ENCODE measurements around the gene ZDHHC8.
A peak's percentile ranks its signal among the peaks of the same experiment; 100 is the strongest.

The ZDHHC8 gene

GRCh38 chr22:20156042-20156389 lies 24.4 kb downstream of the ZDHHC8 start:
- H3K4me1 ChIP-seq (ENCODE audit: control insufficient read depth, insufficient read depth, low read depth, low read length), result peaks cover 7% of the 10 kb centered on the region
- no peaks in the 10 kb centered on the region for H3K9me3 ChIP-seq (ENCODE audit: control insufficient read depth, low read length)
- no peak overlapping the region for H2BK120ac ChIP-seq (ENCODE audit: low read depth, low read length)
- no peak overlapping the region for H3K27ac ChIP-seq (ENCODE audit: low read length, poor library complexity, severe bottlenecking)
- H3K4ac ChIP-seq (ENCODE audit: low read depth in 1 of 2, low read length in 2 of 2), result no peak overlapping the region
- H3K14ac ChIP-seq (ENCODE audit: low read length in 2 of 2), result no peak overlapping the region
- no peak overlapping the region for H2AK5ac ChIP-seq (ENCODE audit: low read length, severe bottlenecking)
- no peak overlapping the region for H4K8ac ChIP-seq (ENCODE audit: low read length)
- H2BK12ac ChIP-seq (ENCODE audit: low read length in 2 of 2), result no peak overlapping the region
- no peak overlapping the region for H2AFZ ChIP-seq (ENCODE audit: low read depth, low read length)
- H3K27me3 ChIP-seq (ENCODE audit: control insufficient read depth in 1 of 2, insufficient read depth in 1 of 2, low read length in 2 of 2), result peaks cover 21 to 57% of the 10 kb centered on the region in 2 experiments
- H3K4me2 ChIP-seq (ENCODE audit: low read length, poor library complexity, severe bottlenecking), result no peak overlapping the region
- WGBS, result 65% methylated on average over 6 of the region's 7 CpGs
- H2BK5ac ChIP-seq (ENCODE audit: low read depth, low read length, poor library complexity, severe bottlenecking), result no peak overlapping the region
- no peak overlapping the region for H2BK15ac ChIP-seq (ENCODE audit: low read depth, poor library complexity, severe bottlenecking)
- no peak overlapping the region for H3K9ac ChIP-seq (ENCODE audit: low read length)
- no peaks in the 10 kb centered on the region for H3K36me3 ChIP-seq (ENCODE audit: control insufficient read depth in 1 of 2, insufficient read depth in 2 of 2, low read depth in 1 of 2, low read length in 2 of 2)
- no peak for DNase-seq
- H3K4me3 ChIP-seq (ENCODE audit: insufficient read depth in 1 of 2, low read depth in 1 of 2, low read length in 2 of 2), result no peak overlapping the region
- H3K23ac ChIP-seq (ENCODE audit: low read length in 2 of 2), result no peak overlapping the region
- H4K91ac ChIP-seq (ENCODE audit: low read length), result no peak overlapping the region
- H3K18ac ChIP-seq (ENCODE audit: low read depth in 1 of 2, low read length in 2 of 2), result no peak overlapping the region
- no peaks in the 10 kb centered on the region for H3K79me1 ChIP-seq (replicated peaks; ENCODE audit: low read length, poor library complexity, severe bottlenecking)

DNA sequence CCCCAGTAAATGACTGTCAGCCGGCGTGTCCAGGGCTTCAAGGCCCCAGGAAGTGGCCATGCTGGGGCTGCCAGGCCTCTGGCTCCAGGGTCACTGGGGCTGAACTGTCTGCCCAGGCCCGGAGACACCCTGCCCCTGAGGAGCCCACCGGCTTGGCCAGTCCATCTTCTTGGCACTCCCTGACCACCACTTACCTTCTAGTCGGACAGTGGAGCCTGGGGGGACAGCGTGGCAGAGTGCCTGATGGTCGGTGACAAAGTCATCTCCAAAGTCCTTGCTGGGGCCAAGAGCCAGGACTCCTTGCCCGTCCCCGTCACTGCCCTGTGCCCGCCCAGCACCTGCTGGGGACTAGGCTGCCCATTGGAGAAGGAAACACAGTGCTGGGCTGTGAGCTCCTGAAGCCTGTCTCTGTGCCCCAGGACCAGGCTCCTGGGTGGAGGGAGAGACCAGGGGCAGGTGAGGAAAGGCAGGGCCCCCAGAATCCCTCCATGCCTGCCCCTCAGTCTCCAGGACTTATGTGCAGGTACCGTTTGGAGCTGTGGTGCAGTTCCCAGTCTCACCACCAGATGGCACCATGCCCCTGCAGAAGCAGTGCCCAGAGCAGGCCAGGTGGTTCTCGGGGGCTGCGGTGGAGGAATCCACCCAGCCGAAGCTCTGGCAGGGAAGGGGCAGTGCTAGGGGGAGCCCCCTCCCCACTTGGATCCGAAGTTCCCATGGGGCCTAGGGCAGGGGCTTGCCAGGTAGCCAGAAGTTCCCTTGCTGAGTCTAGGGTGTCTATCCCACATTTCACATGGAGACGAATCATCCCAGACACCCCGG lies 25.2 kb downstream of the ZDHHC8 start:
- peaks cover 21 to 62% of the 10 kb centered on the region in 2 experiments for H3K27me3 ChIP-seq (ENCODE audit: control insufficient read depth in 1 of 2, insufficient read depth in 1 of 2, low read length in 2 of 2)
- no peak overlapping the region for H3K18ac ChIP-seq (ENCODE audit: low read depth in 1 of 2, low read length in 2 of 2)
- H2BK120ac ChIP-seq (ENCODE audit: low read depth, low read length), result no peak overlapping the region
- DNase-seq, result peak; percentile 62
- H3K79me1 ChIP-seq (replicated peaks; ENCODE audit: low read length, poor library complexity, severe bottlenecking), result no peaks in the 10 kb centered on the region
- no peak overlapping the region for H2AFZ ChIP-seq (ENCODE audit: low read depth, low read length)
- H3K4me3 ChIP-seq (ENCODE audit: insufficient read depth in 1 of 2, low read depth in 1 of 2, low read length in 2 of 2), result no peak overlapping the region
- no peak overlapping the region for H4K91ac ChIP-seq (ENCODE audit: low read length)
- H2BK12ac ChIP-seq (ENCODE audit: low read length in 2 of 2), result no peak overlapping the region
- no peak overlapping the region for H4K8ac ChIP-seq (ENCODE audit: low read length)
- H2BK15ac ChIP-seq (ENCODE audit: low read depth, poor library complexity, severe bottlenecking), result no peak overlapping the region
- H3K9me3 ChIP-seq (ENCODE audit: control insufficient read depth, low read length), result no peaks in the 10 kb centered on the region
- no peaks in the 10 kb centered on the region for H3K36me3 ChIP-seq (ENCODE audit: control insufficient read depth in 1 of 2, insufficient read depth in 2 of 2, low read depth in 1 of 2, low read length in 2 of 2)
- no peak overlapping the region for H3K14ac ChIP-seq (ENCODE audit: low read length in 2 of 2)
- no peak overlapping the region for H2AK5ac ChIP-seq (ENCODE audit: low read length, severe bottlenecking)
- WGBS, result 48% methylated on average over 17 of the region's 17 CpGs
- no peak overlapping the region for H2BK5ac ChIP-seq (ENCODE audit: low read depth, low read length, poor library complexity, severe bottlenecking)
- no peak overlapping the region for H3K27ac ChIP-seq (ENCODE audit: low read length, poor library complexity, severe bottlenecking)
- no peak overlapping the region for H3K4me2 ChIP-seq (ENCODE audit: low read length, poor library complexity, severe bottlenecking)
- H3K23ac ChIP-seq (ENCODE audit: low read length in 2 of 2), result no peak overlapping the region
- peaks cover 7% of the 10 kb centered on the region for H3K4me1 ChIP-seq (ENCODE audit: control insufficient read depth, insufficient read depth, low read depth, low read length)
- H3K9ac ChIP-seq (ENCODE audit: low read length), result no peak overlapping the region
- no peak overlapping the region for H3K4ac ChIP-seq (ENCODE audit: low read depth in 1 of 2, low read length in 2 of 2)

DNA sequence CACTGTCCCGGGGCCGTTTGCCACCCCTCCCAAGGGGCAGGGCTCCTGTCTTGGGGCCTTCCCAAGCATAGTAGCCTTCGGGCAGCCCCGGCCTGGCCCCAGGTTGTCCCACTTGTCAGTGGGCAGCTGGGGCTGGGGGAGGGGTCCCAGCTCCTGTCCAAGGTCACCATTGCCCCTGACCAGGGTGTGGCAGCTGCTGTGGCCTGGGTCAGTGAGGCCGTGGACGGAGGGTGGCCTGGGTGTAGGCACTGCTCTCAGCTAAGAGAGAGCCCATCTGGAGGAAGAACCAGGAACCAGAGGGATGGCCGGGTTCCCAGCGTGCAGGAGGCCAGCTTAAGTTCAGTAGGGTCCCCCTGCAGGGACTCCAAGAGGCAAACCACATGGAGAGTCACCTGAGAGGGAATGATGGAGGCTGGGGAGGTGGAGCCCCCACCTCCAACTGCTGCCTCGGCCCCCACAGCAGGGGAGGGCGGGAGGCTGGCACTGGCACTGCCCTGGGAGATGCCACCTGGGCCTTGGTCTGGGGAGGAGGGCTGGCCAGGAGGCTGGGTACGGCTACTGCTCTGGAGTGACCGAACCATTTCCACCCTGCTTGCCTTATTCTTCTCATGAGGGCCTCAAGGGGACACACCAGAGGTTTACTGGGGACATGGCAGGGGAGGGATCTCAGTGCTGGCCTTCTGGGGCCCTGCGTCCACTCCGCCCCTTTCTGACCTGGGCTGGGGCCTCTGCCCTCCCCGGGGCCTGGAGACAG lies 26.0 kb downstream of the ZDHHC8 start:
- DNase-seq, result no peak
- Histone ChIP-seq H3K27ac (ENCODE audit: low read length, poor library complexity, severe bottlenecking) (no peak overlapping the region), H3K18ac (ENCODE audit: low read depth in 1 of 2, low read length in 2 of 2) (no peak overlapping the region), H2BK15ac (ENCODE audit: low read depth, poor library complexity, severe bottlenecking) (no peak overlapping the region), H3K4me1 (ENCODE audit: control insufficient read depth, insufficient read depth, low read depth, low read length) (peaks cover 7% of the 10 kb centered on the region), H3K4me2 (ENCODE audit: low read length, poor library complexity, severe bottlenecking) (no peak overlapping the region), H4K91ac (ENCODE audit: low read length) (no peak overlapping the region), H2AFZ (ENCODE audit: low read depth, low read length) (no peak overlapping the region), H2BK120ac (ENCODE audit: low read depth, low read length) (no peak overlapping the region), H2BK5ac (ENCODE audit: low read depth, low read length, poor library complexity, severe bottlenecking) (no peak overlapping the region), H3K14ac (ENCODE audit: low read length in 2 of 2) (no peak overlapping the region), H2BK12ac (ENCODE audit: low read length in 2 of 2) (no peak overlapping the region), H3K79me1 (replicated peaks; ENCODE audit: low read length, poor library complexity, severe bottlenecking) (no peaks in the 10 kb centered on the region), H3K9ac (ENCODE audit: low read length) (no peak overlapping the region), H3K27me3 (ENCODE audit: control insufficient read depth in 1 of 2, insufficient read depth in 1 of 2, low read length in 2 of 2) (peaks cover 21 to 59% of the 10 kb centered on the region in 2 experiments), H3K9me3 (ENCODE audit: control insufficient read depth, low read length) (no peaks in the 10 kb centered on the region), H3K4ac (ENCODE audit: low read depth in 1 of 2, low read length in 2 of 2) (no peak overlapping the region), H2AK5ac (ENCODE audit: low read length, severe bottlenecking) (no peak overlapping the region), H3K36me3 (ENCODE audit: control insufficient read depth in 1 of 2, insufficient read depth in 2 of 2, low read depth in 1 of 2, low read length in 2 of 2) (no peaks in the 10 kb centered on the region), H3K23ac (ENCODE audit: low read length in 2 of 2) (no peak overlapping the region), H3K4me3 (ENCODE audit: insufficient read depth in 1 of 2, low read depth in 1 of 2, low read length in 2 of 2) (no peak overlapping the region), H4K8ac (ENCODE audit: low read length) (no peak overlapping the region)
- 80% methylated on average over 13 of the region's 15 CpGs for WGBS

GRCh38 chr22:20158391-20159036 lies 26.9 kb downstream of the ZDHHC8 start:
- H3K14ac ChIP-seq (ENCODE audit: low read length in 2 of 2), result no peak overlapping the region
- no peak overlapping the region for H2BK5ac ChIP-seq (ENCODE audit: low read depth, low read length, poor library complexity, severe bottlenecking)
- no peak overlapping the region for H2AFZ ChIP-seq (ENCODE audit: low read depth, low read length)
- no peak overlapping the region for H3K4ac ChIP-seq (ENCODE audit: low read depth in 1 of 2, low read length in 2 of 2)
- H4K91ac ChIP-seq (ENCODE audit: low read length), result no peak overlapping the region
- no peak overlapping the region for H2AK5ac ChIP-seq (ENCODE audit: low read length, severe bottlenecking)
- no peaks in the 10 kb centered on the region for H3K36me3 ChIP-seq (ENCODE audit: control insufficient read depth in 1 of 2, insufficient read depth in 2 of 2, low read depth in 1 of 2, low read length in 2 of 2)
- no peak overlapping the region for H2BK12ac ChIP-seq (ENCODE audit: low read length in 2 of 2)
- no peak overlapping the region for H3K18ac ChIP-seq (ENCODE audit: low read depth in 1 of 2, low read length in 2 of 2)
- H2BK120ac ChIP-seq (ENCODE audit: low read depth, low read length), result no peak overlapping the region
- DNase-seq, result no peak
- no peaks in the 10 kb centered on the region for H3K9me3 ChIP-seq (ENCODE audit: control insufficient read depth, low read length)
- no peak overlapping the region for H3K23ac ChIP-seq (ENCODE audit: low read length in 2 of 2)
- no peaks in the 10 kb centered on the region for H3K79me1 ChIP-seq (replicated peaks; ENCODE audit: low read length, poor library complexity, severe bottlenecking)
- no peak overlapping the region for H2BK15ac ChIP-seq (ENCODE audit: low read depth, poor library complexity, severe bottlenecking)
- no peak overlapping the region for H3K4me3 ChIP-seq (ENCODE audit: insufficient read depth in 1 of 2, low read depth in 1 of 2, low read length in 2 of 2)
- no peak overlapping the region for H4K8ac ChIP-seq (ENCODE audit: low read length)
- H3K9ac ChIP-seq (ENCODE audit: low read length), result no peak overlapping the region
- peaks cover 7% of the 10 kb centered on the region for H3K4me1 ChIP-seq (ENCODE audit: control insufficient read depth, insufficient read depth, low read depth, low read length)
- no peak overlapping the region for H3K4me2 ChIP-seq (ENCODE audit: low read length, poor library complexity, severe bottlenecking)
- H3K27ac ChIP-seq (ENCODE audit: low read length, poor library complexity, severe bottlenecking), result no peak overlapping the region
- WGBS, result 74% methylated on average over 14 of the region's 15 CpGs
- H3K27me3 ChIP-seq (ENCODE audit: control insufficient read depth in 1 of 2, insufficient read depth in 1 of 2, low read length in 2 of 2), result peaks cover 21 to 56% of the 10 kb centered on the region in 2 experiments
